Activated T-cell treated with anti-CD3 and anti-CD28 coated beads, Interleukin-2, amount 50 U/mL, for 48 hours (primary cell): ENCODE measurements around the gene IKZF1.

Experiments
- DNase-seq, 2 experiments: peaks; one replicate each; pipeline ENCODE4 v3.0.0-alpha.2; 2020

The IKZF1 gene

DNA sequence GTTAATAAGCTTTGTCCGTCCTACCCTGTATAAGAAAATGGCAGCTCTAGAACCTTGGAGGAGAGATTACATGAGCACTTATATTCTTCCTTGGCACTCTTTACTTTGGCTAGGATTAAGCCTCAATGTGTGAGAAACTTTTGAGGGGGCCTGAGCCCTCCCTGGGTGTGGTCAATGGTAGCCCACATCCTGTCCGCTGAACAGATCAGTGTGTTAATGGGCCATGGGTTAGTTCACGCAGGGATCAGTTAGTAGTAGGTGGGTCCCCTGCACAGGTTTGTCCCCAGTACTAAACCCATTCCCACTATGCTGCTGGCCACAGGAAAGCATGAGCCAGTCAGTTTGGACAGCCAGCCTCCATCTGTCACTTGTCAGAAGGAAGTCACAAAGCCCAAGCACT lies 20.2 kb upstream of the IKZF1 start:
- no peak for DNase-seq

DNA sequence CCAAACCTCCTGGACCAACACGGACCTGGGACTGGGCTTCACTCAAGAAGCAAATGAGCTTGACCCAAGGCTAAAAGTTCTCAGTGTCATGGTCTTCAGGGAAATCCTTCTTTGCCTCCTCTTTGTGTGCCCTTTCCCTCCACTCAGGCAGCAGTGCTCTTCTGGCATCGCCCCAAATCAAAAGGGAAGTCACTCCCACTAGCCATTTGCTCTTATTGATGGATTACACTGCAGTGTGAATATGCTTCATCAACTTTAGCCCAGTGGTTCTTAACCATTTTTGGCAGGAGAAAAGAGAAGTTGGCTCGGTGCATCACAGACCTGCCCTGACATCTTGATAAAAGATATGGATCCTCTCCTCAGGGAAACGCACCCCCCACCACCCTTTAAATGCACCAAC lies 19.2 kb upstream of the IKZF1 start:
- DNase-seq: no peak

DNA sequence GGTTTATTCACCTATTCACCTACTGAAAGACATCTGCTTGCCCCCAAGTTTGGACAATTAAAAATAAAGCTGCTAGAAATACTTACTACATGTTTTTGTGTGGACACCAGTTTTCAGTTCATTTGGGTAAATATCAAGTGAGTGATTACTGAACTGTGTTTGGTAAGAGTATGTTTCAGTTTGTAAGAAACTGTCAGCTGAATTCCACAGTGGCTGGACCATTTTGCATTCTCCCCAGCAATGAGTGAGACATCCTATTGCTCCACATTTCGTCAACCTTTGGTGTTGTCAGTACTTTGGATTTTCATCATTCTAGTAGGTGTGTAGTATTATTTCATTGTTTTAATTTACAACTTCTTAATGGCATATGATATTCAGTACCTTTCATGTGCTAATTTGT lies 17.4 kb upstream of the IKZF1 start:
- no peak for DNase-seq

DNA sequence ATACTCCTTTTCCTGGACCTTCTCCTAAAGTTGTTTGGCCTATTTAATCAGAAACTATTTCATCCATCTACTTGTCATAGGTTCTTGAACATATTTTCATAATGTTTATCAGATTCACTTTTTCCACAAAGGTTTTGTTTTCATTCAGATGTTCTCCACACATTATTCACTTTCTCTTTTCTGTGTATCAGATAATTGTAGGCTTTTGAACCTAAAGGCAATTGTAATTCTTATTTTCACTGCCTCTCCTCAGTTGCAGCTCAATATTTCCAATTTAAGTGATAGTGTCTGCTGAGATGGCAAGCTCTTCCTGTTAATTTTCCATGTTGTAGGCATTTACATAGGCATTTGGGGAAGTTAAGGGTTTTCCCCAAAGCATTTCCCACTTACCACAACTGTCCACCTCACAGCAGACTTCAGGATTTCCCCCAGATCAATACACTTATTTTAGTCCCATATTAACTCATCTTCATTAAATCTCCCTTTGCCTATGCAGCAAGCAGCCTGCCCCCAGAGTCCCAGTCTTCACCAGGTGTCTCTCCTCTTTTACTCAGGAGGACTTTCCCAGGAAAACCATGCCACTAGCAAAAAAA lies 12.3 kb upstream of the IKZF1 start:
- DNase-seq: no peak

DNA sequence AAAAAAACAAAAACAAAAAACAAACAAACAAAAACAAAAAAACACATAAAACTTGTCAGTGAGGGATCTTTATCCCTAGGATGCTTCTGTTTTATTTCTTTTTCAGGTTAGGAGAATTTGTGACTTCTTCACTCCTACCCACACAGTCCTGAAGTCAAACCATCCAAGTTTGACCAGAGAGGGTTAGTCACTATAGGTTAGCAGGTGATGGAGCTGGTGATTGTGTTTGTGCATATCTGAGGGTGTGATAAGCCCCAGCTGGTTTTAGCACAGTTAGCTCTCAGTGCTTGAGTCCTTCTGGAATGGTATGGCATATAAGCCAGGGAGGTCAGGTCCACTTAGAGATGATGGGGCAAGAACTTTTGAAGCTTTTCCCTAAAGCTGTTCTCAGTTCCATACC lies 11.8 kb upstream of the IKZF1 start:
- no peak for DNase-seq

DNA sequence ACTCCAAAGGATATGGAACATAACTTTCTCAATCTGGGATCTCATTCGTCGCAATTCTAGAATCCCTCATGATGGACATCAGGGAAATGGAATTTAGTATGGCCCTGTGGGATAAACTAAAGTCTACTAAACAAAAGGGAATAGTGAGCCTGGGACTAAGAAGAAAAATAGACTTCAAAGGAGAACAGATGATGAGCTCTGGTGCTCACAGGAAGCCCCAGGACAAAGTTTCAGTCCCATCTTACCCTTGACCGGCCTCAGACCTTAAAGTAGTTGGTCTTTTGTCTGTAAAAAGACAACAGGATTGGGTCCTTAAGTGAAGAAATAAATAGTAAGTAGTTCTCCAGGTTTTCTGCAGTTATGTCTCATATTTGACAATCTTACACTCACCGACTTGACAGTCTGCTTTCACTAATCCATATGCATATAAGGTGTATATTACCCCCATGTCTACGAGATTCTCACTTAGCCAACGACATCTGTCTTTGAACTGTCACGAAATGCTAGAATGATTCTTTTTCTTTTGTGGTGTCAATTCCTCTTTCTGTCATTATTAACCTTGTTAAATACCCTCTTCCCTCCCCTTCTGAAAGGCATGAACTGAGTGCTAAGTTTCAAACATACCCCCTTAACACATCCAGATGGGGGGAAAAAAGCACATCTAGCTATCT lies 10.9 kb upstream of the IKZF1 start:
- no peak for DNase-seq

DNA sequence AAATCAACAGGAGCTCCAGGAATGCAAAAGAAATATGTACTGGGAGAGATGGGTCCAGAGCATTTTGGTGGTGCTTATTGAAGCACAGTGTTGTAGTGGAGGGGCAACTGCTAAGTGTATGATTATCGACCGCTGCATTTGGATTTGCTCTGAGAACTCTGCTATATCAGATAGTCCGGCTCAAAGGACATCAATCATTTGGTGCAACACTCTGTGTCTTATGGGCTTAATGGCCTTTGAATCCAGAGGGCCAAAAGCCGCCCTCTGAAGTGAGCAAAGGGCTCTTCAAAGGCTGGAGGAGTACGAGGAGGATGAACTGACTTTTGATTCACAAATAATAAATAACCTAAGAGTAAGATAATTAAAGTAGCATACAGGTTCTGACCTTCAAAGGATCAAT lies 9.4 kb upstream of the IKZF1 start:
- no peak for DNase-seq

DNA sequence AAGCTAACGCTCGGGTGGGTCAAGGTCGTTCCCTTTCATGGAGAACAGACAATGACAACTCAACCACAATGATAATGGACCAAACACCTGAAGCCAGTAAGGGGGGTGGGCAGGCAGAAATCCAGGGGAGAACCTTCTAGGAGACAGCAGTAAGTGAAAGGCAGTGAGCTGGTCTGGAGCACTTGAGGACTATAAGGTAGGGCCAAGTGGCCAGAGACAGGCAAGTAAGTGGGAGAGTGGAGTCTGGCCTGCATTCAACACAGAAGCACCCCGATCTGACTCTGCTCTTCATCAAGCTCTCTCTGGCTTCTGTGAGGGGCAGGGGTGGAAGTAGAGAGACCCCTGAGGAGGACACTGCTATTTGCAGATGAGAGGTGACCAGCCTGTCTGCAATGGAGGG lies 7.7 kb upstream of the IKZF1 start:
- no peak for DNase-seq

DNA sequence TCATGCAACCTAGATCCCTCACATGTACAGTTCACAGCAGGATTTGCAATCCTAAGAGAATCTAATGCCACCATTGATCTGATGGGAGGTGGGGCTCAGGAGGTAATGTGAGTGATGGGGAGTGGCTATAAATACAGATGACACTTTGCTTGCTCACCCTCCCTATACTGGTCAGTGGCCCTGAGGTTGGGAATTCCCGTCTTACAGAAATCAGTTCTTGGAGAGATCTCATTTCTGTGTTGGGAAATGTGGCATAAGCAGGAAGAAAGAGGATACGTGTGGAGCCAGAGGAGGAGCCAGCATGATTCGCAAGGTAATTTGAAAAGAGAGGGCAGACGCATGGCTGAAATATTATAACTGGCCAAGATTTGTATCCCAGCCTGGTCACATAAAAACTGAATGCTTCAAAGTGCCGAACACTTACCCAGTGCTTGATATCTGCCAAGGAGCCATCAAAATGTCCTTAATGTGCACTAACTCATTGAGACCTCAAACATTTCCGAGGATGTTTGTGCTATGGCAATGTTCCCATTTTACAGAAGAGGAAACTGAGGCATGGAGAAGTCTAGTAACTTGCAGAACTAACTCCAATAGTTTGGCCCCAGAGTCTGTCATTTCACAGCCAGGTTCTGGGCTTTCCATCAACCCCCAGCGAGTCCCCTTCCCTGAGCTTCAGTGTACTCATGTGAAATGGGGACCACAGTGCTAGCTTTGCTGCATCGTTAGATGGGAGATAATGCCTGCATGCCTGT lies 5.5 kb upstream of the IKZF1 start:
- DNase-seq: no peak

DNA sequence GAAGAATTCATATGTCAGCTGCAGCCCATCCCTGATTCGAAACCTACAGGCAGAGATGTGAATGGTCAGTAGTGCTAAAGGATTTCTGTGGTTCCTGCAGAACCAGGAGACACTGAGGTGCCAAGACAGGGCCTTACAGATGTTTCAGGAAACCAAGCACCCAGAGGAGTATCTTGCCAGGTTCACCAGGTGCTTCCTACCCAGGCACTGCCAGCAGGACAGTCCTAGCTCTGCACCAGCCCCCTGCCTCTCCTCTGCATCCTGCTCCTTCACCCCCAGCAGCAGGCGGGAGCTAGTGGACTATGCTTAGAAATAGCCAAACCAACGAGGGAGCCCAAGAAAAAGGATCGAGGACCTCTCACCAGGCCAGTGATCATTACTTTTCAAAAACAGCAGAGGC lies 4.2 kb upstream of the IKZF1 start:
- no peak for DNase-seq

DNA sequence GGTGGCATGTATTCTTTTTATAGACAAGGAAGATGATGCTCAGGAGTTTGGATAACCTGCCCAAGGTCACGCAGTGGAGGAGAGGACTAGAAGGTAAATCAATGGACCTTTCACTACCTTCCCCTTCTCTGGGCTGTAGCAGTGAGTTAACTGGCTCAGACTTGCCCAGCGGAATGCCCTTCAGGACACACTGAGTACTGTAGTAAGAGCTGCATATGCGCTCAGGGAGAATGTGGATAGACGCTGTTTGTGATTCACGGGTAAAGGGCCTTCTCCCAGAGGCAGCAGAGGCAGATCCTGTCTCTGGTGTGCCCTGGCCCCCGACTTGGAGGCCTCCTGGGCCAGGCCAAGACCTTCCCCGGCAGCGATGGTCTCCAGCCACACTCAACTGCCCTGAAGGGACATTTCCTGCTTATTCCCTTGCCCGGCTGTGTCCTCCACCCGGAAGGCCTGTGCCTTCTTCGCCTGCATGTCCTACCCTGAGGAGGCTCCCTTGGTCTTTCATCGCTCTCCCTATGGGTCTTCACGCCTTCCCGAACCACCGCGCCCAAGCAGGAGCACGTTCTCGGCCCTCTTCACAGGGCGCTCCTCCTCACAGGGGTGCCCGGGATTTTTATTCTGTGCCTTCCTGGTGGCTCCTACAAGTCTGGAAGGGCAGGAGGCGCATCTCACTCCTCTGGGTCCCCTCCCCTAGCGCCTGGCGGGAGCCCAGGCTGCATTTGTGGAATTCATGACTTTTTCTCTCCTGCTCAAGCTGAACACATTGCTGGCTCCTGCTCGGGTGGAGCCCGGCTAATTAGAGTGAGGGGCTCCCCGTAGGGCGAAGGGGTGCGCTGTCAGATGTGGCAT lies 1.8 kb upstream of the IKZF1 start:
- no peak for DNase-seq

DNA sequence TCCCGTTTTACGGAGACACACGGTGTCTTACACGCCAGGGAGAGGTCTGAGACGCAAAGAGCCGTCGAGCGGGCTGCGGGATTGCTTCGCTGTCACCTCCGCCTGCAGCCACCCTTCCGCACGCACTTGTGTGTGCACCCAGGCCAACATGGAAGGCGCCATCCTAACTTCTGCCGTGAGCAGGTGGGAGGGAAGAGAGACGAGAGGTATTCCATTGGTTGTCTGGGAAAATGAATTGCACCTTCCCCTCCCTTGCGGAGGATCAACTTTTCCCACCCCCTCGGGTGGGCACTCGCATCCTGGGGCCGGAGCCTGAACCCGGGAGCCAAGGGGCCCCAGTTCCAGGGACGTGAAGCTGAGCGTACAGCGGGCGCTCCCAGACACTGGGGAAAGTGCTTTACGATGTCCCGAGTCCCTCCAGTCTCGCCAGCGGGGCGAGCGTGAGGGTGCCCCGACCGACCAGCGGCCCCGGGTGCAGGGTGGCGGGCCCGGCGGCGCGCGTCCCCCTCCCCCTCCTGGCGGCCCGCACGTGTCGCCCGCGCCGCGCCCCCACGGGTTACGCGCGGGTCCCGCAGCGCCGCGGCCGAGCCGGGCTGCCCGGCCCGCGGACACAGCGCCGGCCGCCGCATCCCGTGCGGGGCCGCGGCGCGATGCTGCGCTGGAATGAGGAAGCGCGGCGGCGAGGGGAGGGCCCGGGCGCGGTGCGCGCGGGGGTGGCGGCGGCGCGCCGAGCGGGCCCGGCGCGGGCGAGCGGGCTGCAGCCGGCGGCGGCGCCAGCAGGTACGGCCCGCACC lies 984 bp upstream of the IKZF1 start:
- peak in 1 of 2 experiments; percentile 69 for DNase-seq

DNA sequence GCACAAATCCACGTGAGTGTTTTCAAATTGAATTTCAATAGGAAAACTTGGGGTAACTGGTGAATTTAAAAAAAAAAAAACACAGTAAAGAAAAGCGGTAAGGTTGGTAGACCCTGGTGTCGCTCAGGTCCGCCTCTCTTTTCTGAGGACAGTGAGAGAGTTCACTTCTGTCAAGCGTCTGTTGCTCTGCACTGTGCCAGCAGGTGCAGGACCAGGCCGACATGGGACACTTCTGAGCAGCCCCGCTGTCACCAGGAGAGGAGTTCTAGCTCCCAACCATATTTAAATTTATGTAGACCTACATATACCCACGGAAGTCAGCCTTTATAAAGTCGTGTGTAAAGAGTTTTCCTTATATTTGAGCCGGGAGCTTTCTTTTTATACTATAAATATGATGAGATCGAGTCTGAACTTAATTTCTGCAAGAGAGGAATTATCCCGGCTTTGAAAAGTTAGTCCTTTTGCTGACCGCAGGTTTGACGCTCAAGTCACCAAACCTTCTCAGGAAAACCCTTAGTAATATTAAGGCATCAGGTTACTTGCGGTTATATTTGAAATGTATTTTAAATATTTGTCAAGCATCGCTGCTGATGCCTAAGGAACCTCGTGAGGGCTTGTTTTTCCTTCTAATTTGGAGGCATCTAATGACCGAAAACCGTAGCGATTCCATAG lies 531 bp downstream of the IKZF1 start:
- DNase-seq: peak in 1 of 2 experiments; percentile 72

DNA sequence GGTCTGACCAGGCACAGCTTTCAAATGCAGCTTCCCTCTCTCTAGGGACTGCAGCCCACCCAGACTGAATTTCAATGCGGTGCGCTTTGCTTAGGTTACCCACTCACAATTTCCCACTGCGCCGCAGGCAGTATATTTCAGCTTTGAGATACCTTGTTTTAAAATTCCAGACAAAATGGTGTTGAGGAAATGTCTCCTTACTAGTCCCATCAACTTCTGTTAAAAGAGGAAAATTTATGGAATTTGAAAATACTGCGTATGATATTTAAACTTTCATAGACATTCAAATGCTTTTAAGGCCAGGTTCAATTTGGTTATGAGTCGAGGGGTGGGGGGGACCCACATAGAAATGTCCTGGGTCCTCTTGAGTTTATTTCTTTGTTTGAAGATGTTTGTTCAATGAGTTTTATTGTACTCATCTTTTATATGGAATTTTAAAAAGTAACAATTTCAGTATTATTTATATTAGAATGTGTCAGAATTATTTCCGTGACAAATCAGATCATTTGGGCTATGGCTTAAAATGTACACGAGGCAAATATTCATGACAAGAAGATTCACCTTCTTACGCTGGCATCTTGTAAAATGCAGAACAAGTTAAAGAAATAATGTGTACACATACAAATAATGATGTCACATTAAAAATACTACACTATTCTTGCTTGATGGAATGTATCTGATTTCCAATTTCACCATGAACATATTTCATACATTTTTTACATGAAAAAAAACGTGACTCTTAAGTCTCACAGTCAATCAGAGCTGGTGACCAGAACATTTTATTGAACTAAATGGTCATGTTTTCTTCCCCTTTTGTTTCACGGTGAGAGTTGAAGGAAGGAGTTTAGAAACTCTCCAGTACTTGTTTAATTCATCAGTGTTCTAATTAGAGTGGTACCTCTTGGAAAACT lies 1.3 kb downstream of the IKZF1 start:
- no peak for DNase-seq

DNA sequence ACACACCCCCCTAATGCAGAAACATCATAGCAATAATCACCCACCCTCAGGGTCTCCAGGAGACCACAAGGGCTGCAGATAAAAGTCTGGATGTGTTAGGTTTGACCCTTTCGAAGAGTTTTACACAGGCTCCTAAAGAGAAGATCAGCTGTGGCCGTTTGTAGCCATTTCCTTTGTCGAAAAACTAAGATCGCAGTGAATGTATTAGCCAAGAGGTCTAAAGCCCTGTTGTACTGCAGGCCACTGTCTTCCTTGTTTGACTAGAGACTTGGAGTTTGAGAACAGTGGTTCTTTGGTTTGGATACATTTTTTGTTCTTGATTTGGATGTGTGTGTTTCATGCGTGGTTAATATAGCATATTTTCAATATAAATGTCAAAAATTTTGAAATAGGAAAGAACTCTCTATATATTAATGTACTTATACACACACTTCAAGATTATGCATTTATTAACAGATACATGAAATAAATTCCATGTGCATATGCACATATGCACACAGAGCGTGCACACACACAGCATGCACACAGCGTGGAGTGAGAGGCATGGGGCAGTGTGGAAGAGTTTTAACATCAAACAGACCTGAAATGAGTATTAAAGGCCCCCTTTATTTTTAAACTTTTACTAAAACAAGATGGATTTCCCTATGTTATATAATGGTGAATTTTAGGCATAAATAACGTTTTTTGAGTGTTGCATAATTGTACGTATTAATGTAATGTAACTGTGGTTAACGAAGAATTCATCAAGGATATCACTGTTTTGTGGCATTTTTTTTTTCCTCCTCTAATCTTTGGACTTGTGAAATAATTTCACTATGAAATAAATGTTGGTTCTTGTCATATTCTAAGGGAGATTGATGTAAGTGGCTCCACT lies 2.2 kb downstream of the IKZF1 start:
- DNase-seq: no peak

DNA sequence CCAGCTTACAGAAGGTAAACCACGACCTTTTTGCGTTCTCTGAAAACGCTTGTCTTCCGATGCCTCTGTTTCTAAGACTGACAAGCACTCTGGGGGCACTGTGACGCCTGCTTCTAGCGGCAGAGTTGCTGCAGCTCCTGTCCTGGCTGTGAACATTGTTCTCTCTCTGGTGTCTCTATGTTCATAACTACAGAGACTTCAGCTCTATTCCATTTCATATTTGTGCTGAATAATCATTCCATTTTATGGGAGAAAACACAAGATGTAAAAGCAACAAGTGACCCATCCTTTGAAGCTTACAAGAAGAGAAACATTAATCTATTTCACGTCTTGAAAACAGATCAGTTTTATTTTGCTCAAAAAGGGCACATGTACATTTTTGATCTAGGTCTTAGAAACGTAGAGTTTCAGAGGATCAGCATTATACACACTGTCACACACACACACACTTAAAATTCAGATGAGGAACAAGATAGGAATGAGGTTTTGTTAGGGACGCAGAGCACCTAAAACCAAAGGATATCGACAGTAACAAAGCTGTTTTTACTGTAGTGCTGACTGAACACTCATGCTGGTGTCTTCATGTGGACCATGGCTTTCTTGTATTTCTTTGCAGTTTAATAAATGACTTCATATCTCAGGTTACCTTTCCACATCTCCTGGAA lies 3.0 kb downstream of the IKZF1 start:
- DNase-seq: peak in 1 of 2 experiments; percentile 75

DNA sequence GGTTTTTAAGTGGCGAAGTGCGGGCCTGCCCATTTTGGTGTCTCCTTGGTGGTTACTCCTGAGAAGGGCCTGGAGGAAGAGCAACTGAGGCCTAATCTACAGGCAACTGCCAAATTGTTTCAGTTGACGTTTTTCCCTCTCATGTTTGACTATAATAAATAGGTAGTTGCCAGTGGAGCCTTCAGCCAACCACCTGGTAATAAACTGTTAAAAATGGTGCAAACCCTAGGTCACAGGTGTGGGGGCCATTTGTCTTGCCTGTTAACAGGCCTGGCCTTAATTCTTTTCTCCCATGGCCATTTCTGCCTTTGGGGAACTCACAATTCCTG lies 3.7 kb downstream of the IKZF1 start:
- DNase-seq: peak in 1 of 2 experiments; percentile 60

DNA sequence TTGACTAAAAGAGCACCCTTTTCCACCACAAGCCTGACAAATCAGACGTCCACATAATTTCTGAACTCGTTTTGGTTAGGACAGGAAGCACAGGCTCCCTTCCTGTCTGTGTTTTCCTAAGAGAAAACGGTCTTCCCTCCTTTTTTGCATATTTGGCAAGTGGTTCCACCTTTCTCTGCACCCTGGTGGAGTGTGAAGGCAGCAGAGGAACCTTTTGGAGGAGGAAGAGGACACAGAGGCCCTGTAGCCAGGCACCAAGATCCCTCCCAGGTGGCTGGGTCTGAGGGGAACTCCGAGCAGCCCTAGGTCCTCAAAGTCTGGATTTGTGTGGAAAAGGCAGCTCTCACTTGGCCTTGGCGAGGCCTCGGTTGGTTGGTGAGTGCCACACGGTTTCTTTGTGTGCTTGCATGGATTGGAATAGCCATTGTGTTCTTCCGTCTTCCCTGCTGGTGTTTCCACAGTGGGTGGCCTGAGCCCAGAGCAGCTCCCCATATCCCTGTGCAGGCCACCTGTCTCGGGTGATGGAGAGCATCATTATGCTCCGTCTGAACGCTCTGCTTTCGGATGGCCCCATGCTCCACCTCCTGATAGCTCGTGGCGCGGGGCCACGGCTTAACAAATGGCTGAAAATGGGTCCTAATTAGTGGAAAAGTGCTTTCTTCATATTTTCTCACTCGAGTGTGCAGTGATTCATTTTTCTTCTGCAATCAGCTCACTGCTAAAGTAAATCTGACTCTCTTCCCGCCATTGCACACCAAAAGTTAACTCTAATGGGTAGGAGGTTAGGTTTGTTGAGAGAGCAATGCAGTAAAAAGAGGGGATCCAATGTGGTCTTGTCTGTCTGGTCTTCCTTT lies 4.2 kb downstream of the IKZF1 start:
- DNase-seq: peak; percentile 76
